ENCODE data around the gene NDUFAF2. TPM values are rescaled to one million over a fixed set of nuclear protein-coding genes. Genes with fewer than 3 reads are reported as not detected.

Gene NDUFAF2
- total and polyA plus RNA-seq, 10 of the 15 experiments (the other 5 are each of a cell fraction or from before 2014, with no cell fraction given), result 22.4 to 121 (median 65.3) TPM

GRCh38 chr5:61163905-61164304 is 218.9 kb downstream of the NDUFAF2 start (continued):
- TF ChIP-seq USF2 (IDR thresholded peaks at IDR 0.05; ENCODE audit: borderline replicate concordance, low read depth, low read length), result no peak

GRCh38 chr5:61167382-61167781 is 222.4 kb downstream of the NDUFAF2 start:
- Histone ChIP-seq H3K9me3 (replicated peaks; ENCODE audit: control insufficient read depth, insufficient read depth, low read length) (no peaks in the 10 kb centered on the region; the same call in 2 of the 3 replicates), H2AFZ (ENCODE audit: control insufficient read depth, low read depth, low read length) (no peak overlapping the region), H3K4me1 (ENCODE audit: control insufficient read depth, insufficient read depth, low read length) (no peaks in the 10 kb centered on the region; the same call in 1 of the 2 replicates), H3K4me2 (ENCODE audit: control insufficient read depth, insufficient read depth) (no peak overlapping the region), H3K4me3 (no peak overlapping the region), H3K36me3 (ENCODE audit: control insufficient read depth in 2 of 2, insufficient read depth in 2 of 2, low read length in 1 of 2) (no peaks in the 10 kb centered on the region), H3K27me3 (replicated peaks in 1 of 2; ENCODE audit: control insufficient read depth in 2 of 2, insufficient read depth in 2 of 2, low read length in 1 of 2) (no peaks in the 10 kb centered on the region), H3K79me2 (ENCODE audit: control insufficient read depth, insufficient read depth, low read length) (peaks cover 18% of the 10 kb centered on the region), H4K20me1 (ENCODE audit: control insufficient read depth, insufficient read depth) (no peaks in the 10 kb centered on the region), H3K9ac (ENCODE audit: control insufficient read depth, insufficient read depth, low read length) (no peak overlapping the region), H3K27ac (ENCODE audit: control insufficient read depth, insufficient read depth) (no peak overlapping the region)
- ChIA-PET CTCF (interaction anchor here (1.1 to 2.1 kb wide), 4 partner anchors 15 to 34 kb away, joined by 3 to 8 read pairs (median 5); no protein-coding TSS in a partner anchor), RAD21 (ENCODE audit: unreplicated experiment) (interaction anchor here (0.8 to 1.4 kb wide), 3 partner anchors 9 to 240 kb away, joined by 3 to 5 read pairs (median 4); no protein-coding TSS in a partner anchor), POLR2A (interaction anchor here (0.6 kb wide), 1 partner anchor 241 kb away, joined by 3 read pairs; no protein-coding TSS in a partner anchor), SMC1A (ENCODE audit: uncharacterized antibody, unreplicated experiment) (interaction anchor here (1.0 to 3.1 kb wide), 5 partner anchors 9 to 34 kb away, joined by 3 to 16 read pairs (median 4); no protein-coding TSS in a partner anchor)
- FAIRE-seq (no peak), ATAC-seq (peak; percentile 33), DNase-seq (ENCODE audit: low read depth, low spot score) (no peak)
- BruUV-seq (replicated peaks), result no TSS peak
- in situ Hi-C loops (cut with MboI), result loop anchor here (10.0 kb wide), 1 partner anchor 157 kb away; no protein-coding TSS in a partner anchor
- 29% methylated on average over 4 of the region's 4 CpGs for WGBS (ENCODE audit: insufficient coverage, insufficient replicate concordance, low lambda C conversion rate, missing lambda C conversion rate)
- intact Hi-C loops (cut with micrococcal nuclease; ENCODE audit: unreplicated experiment), result loop anchor here (2.0 to 10.0 kb wide), 4 partner anchors 367 to 767 kb away; no protein-coding TSS in a partner anchor
- TF ChIP-seq SMC3 (IDR thresholded peaks at IDR 0.05; ENCODE audit: borderline replicate concordance, low read length), result peak; percentile 68; the same call in 1 of the 2 replicates
- TF ChIP-seq IRF4 (IDR thresholded peaks at IDR 0.05; ENCODE audit: low read depth, low read length), result no peak
- no peak for TF ChIP-seq BCLAF1 (IDR thresholded peaks at IDR 0.05)
- TF ChIP-seq SIX5 (IDR thresholded peaks at IDR 0.05; ENCODE audit: low read depth, low read length, severe bottlenecking), result no peak
- TF ChIP-seq RAD21 (IDR thresholded peaks at IDR 0.05; ENCODE audit: insufficient read depth, low read depth, low read length), result peak; percentile 84
- peak; percentile 31 to 73 (median 37); a peak in 5 of 6 replicates for TF ChIP-seq CTCF (IDR thresholded peaks at IDR 0.05 in 2 of 3, conservative IDR thresholded peaks at IDR 0.05 in 1 of 3; ENCODE audit: control insufficient read depth in 2 of 3, extremely low read depth in 1 of 3, insufficient read depth in 1 of 3, low read depth in 3 of 3, low read length in 3 of 3)
- no peak for TF ChIP-seq BMI1 (IDR thresholded peaks at IDR 0.05; ENCODE audit: borderline replicate concordance)
- TF ChIP-seq NBN (IDR thresholded peaks at IDR 0.05), result no peak
- no peak for TF ChIP-seq PRDM15 (CRISPR knock-in tag; IDR thresholded peaks at IDR 0.05)
